TTC549 (cell line): ENCODE results near the gene TMEM43.

ENCODE experiments used
- FAIRE-seq: peaks from 2 replicates; lab custom pipeline; 2012; peaks lifted over from hg19 to GRCh38; lab: Jason Lieb, UNC

Gene TMEM43

GRCh38 chr3:14122301-14122700 is 2.6 kb upstream of the TMEM43 start:
- no peak for FAIRE-seq

GRCh38 chr3:14123308-14124222 is 1.3 kb upstream of the TMEM43 start:
- FAIRE-seq = no peak

- FAIRE-seq = no peak
These were observed 633 bp upstream of the TMEM43 start for GRCh38 chr3:14124223-14124614.

GRCh38 chr3:14125193-14126016 is 553 bp downstream of the TMEM43 start:
- FAIRE-seq = no peak

GRCh38 chr3:14126017-14126886 is 1.4 kb downstream of the TMEM43 start:
- FAIRE-seq = no peak

GRCh38 chr3:14126887-14127505 is 2.1 kb downstream of the TMEM43 start:
- FAIRE-seq = no peak

GRCh38 chr3:14127516-14128161 is 2.8 kb downstream of the TMEM43 start:
- FAIRE-seq = no peak

GRCh38 chr3:14128724-14129123 is 3.9 kb downstream of the TMEM43 start:
- no peak for FAIRE-seq

GRCh38 chr3:14129296-14129695 is 4.4 kb downstream of the TMEM43 start:
- no peak for FAIRE-seq

GRCh38 chr3:14130230-14130629 is 5.4 kb downstream of the TMEM43 start:
- FAIRE-seq = no peak

GRCh38 chr3:14130707-14131106 is 5.9 kb downstream of the TMEM43 start:
- no peak for FAIRE-seq

- no peak for FAIRE-seq
These were observed 6.3 kb downstream of the TMEM43 start for GRCh38 chr3:14131134-14131533.

- FAIRE-seq = no peak
These were observed 7.3 kb downstream of the TMEM43 start for GRCh38 chr3:14132120-14132519.

- FAIRE-seq = no peak
These were observed 7.8 kb downstream of the TMEM43 start for GRCh38 chr3:14132689-14133088.

- FAIRE-seq = no peak
These were observed 8.4 kb downstream of the TMEM43 start for GRCh38 chr3:14133188-14133800.

GRCh38 chr3:14133876-14134275 is 9.0 kb downstream of the TMEM43 start:
- no peak for FAIRE-seq

GRCh38 chr3:14134291-14134690 is 9.4 kb downstream of the TMEM43 start:
- FAIRE-seq = no peak

GRCh38 chr3:14135581-14135980 is 10.7 kb downstream of the TMEM43 start:
- FAIRE-seq = no peak

GRCh38 chr3:14137004-14137403 is 12.2 kb downstream of the TMEM43 start:
- no peak for FAIRE-seq

GRCh38 chr3:14137445-14137844 is 12.6 kb downstream of the TMEM43 start:
- no peak for FAIRE-seq
